HG03060 (cell line): ENCODE results near the gene HSD11B1L.

Experiments used
- ATAC-seq: cut with Tn5 transposase; IDR thresholded peaks from one replicate; pipeline ENCODE4 v1.9.1; 2021; ENCODE audit warnings: low read depth, moderate number of reproducible peaks; ENCODE audit not compliant: unreplicated experiment

Gene HSD11B1L

GRCh38 chr19:5680437-5681368 lies at the start of gene HSD11B1L, which contains the start of gene MICOS13:
Gene HSD11B1L, plus strand, starts transcription at chr19:5681027. Its CDS starts 3,806 bp downstream, at chr19:5684833.
Gene MICOS13, minus strand, starts transcription at chr19:5680516. Its CDS starts 30 bp downstream, at chr19:5680486.
- ATAC-seq: peak; percentile 80

GRCh38 chr19:5631567-5632240 lies 49.1 kb upstream of the HSD11B1L start:
- ATAC-seq: no peak

GRCh38 chr19:5632241-5632612 lies 48.6 kb upstream of the HSD11B1L start:
- ATAC-seq: no peak

- no peak for ATAC-seq
Observed at GRCh38 chr19:5632657-5633056, 48.2 kb upstream of the HSD11B1L start.

- ATAC-seq: no peak
Observed at GRCh38 chr19:5635427-5635826, 45.4 kb upstream of the HSD11B1L start.

GRCh38 chr19:5637971-5638370 lies 42.9 kb upstream of the HSD11B1L start:
- no peak for ATAC-seq

GRCh38 chr19:5641171-5641570 lies 39.7 kb upstream of the HSD11B1L start:
- no peak for ATAC-seq

GRCh38 chr19:5642204-5642603 lies 38.6 kb upstream of the HSD11B1L start:
- ATAC-seq: no peak

- no peak for ATAC-seq
Observed at GRCh38 chr19:5643060-5643459, 37.8 kb upstream of the HSD11B1L start.

- ATAC-seq: no peak
Observed at GRCh38 chr19:5644037-5644436, 36.8 kb upstream of the HSD11B1L start.

GRCh38 chr19:5645409-5645808 lies 35.4 kb upstream of the HSD11B1L start:
- ATAC-seq: no peak

- ATAC-seq: no peak
Observed at GRCh38 chr19:5646703-5647102, 34.1 kb upstream of the HSD11B1L start.

GRCh38 chr19:5648464-5648863 lies 32.4 kb upstream of the HSD11B1L start:
- ATAC-seq: no peak

GRCh38 chr19:5651361-5651760 lies 29.5 kb upstream of the HSD11B1L start:
- ATAC-seq: no peak

GRCh38 chr19:5652261-5652660 lies 28.6 kb upstream of the HSD11B1L start:
- ATAC-seq: no peak

- ATAC-seq: no peak
Observed at GRCh38 chr19:5654931-5655330, 25.9 kb upstream of the HSD11B1L start.

- ATAC-seq: no peak
Observed at GRCh38 chr19:5655412-5655811, 25.4 kb upstream of the HSD11B1L start.

- no peak for ATAC-seq
Observed at GRCh38 chr19:5661483-5661882, 19.3 kb upstream of the HSD11B1L start.

- no peak for ATAC-seq
Observed at GRCh38 chr19:5663904-5664303, 16.9 kb upstream of the HSD11B1L start.

- no peak for ATAC-seq
Observed at GRCh38 chr19:5664515-5664914, 16.3 kb upstream of the HSD11B1L start.

- no peak for ATAC-seq
Observed at GRCh38 chr19:5665781-5666513, 14.9 kb upstream of the HSD11B1L start.
